Psoas muscle (tissue), 8 donors: ENCODE data around the gene PLAC9. TPM values are rescaled to one million over a fixed set of nuclear protein-coding genes. Genes with fewer than 3 reads are reported as not detected.
A peak's percentile ranks its signal among the peaks of the same experiment; 100 is the strongest.
"Not testable (repeated sequence)": the region's sequence is repeated elsewhere in the genome, so short reads cannot be mapped to it uniquely, and the experiment has no call there.

Experiments used
- ATAC-seq, 4 donors: fragments of 200-7000 bp; cut with Tn5 transposase; one replicate each; pipeline ENCODE4 v1.9.1; 2020; ENCODE audit warnings: moderate library complexity in 3 of 4, mild to moderate bottlenecking in 2 of 4
- DNase-seq, 2 donors: peaks; one replicate each; pipeline ENCODE4 v3.0.0-alpha.2; 2020
- H3K27ac ChIP-seq: fragments of 200-600 bp; one replicate; pipeline ENCODE4 v1.8.0; 2022
- H3K27me3 ChIP-seq, 3 donors: fragments of 200-600 bp in 1 of 3; one replicate each; pipeline versions ENCODE4 v1.6.1 to v1.8.0; 2013 to 2022; ENCODE audit warnings: low read length in 2 of 3, mild to moderate bottlenecking in 2 of 3, moderate library complexity in 1 of 3; ENCODE audit not compliant: insufficient read depth in 3 of 3
- H3K36me3 ChIP-seq, 2 donors: fragments of 200-600 bp in 1 of 2; one replicate each; pipeline versions ENCODE4 v1.6.1 to v1.8.0; 2013 to 2022; ENCODE audit warnings: low read depth in 1 of 2, mild to moderate bottlenecking in 1 of 2, moderate library complexity in 1 of 2; ENCODE audit not compliant: insufficient read depth in 1 of 2
- H3K4me1 ChIP-seq: fragments of 200-600 bp; one replicate; pipeline ENCODE4 v1.8.0; 2022
- H3K4me3 ChIP-seq: fragments of 200-600 bp; one replicate; pipeline ENCODE4 v1.8.0; 2022; ENCODE audit warnings: mild to moderate bottlenecking
- H3K9me3 ChIP-seq: fragments of 200-600 bp; one replicate; pipeline ENCODE4 v1.8.0; 2022
- CTCF ChIP-seq: fragments of 200-600 bp; IDR thresholded peaks from one replicate; pipeline ENCODE4 v1.8.0; 2022; ENCODE audit warnings: antibody characterized with exemption
- WGBS, 3 donors: extraction: QIAGEN DNeasy Blood & Tissue Kit; methylation state at CpG; one replicate each; pipeline versions ENCODE4 v1.1.6 to v1.1.7; 2013; 5-methylcytosine and 5-hydroxymethylcytosine counted together
- intact Hi-C, 2 donors: fragments of 100-400 bp; cut with DNase I; formaldehyde crosslinking; loops; one replicate each; pipeline versions ENCODE4 v1.11.0 to v1.14.2; 2022
- polyA plus RNA-seq, 3 donors: library from polyadenylated mRNA; stranded (reverse); fragments of 200-250 nt; gene quantifications; one replicate each; pipeline ENCODE4 v1.2.3, GENCODE V29; 2013
- total RNA-seq, 4 donors: library from RNA; stranded (reverse); fragmentation: NEBNext Ultra II Directional in 2 of 4; extraction: Animal tissue kit (Norgen Biotek cat#: 25700) in 2 of 4; gene quantifications; one replicate each; pipeline versions ENCODE4 v1.2.1 to v1.2.4, GENCODE V29; 2021 to 2023
- donor health status: healthy with polysubstance abuse.
- donor health status: DM: no; HTN: no; CAD: no; lungs with moderate emphysema.
- donor health status: Bipolar disorder and iron deficiency.
- donor health status: healthy.
- donor health status: DM: yes; HTN: yes; CAD: no.
- donor health status: DM: no; HTN: no; CAD: no.
- donor health status: DM: no; HTN: no; CAD: no.
- donor health status: DM: yes; HTN: yes; CAD: no.

PLAC9 gene
- total and polyA plus RNA-seq, 7 donors, result 5.4 to 14.6 (median 9.4) TPM

DNA sequence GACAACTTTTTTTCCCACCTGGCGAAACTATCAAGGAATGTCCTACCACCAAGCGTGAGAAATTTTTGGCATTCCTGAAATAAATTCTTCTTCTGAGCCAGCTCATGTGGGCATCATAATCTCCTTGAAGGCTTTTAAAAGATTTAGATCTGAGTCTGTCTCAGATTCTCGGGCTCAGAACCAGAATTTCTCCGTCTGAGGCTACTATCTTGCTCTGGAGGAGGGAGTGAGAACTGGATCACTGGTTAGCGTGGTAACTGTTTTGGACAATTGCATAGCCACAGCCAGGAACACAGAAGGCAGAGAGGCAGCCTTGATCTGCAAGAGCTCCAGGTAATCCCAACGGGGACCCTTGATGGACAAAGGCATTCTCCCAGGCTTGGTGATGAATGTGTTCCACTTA, 1.0 kb upstream of the PLAC9 start:
- intact Hi-C loops, result no loop called here
- TF ChIP-seq CTCF, result no peak
- no peak for ATAC-seq
- Histone ChIP-seq H3K27me3 (peaks cover 0 to 42% (median 8%) of the 10 kb centered on the region in 3 donors), H3K9me3 (no peaks in the 10 kb centered on the region), H3K27ac (no peak overlapping the region), H3K4me3 (no peak overlapping the region), H3K4me1 (no peaks in the 10 kb centered on the region), H3K36me3 (no peaks in the 10 kb centered on the region)
- WGBS, 3 donors, result 72 to 75% (median 72%) methylated on average over 6 of the region's 6 CpGs
- no peak for DNase-seq

GRCh38 chr10:80133206-80133605, 676 bp downstream of the PLAC9 start:
- intact Hi-C loops, result no loop called here
- no peaks in the 10 kb centered on the region for H3K9me3 ChIP-seq
- no peaks in the 10 kb centered on the region for H3K36me3 ChIP-seq
- H3K27me3 ChIP-seq, result peaks cover 0 to 49% (median 8%) of the 10 kb centered on the region in 3 donors
- WGBS, 3 donors, result 9 to 26% (median 10%) methylated on average over 6 of the region's 6 CpGs
- H3K27ac ChIP-seq, result peak overlapping the region; percentile 38
- ATAC-seq (peak in 2 of 4 donors; percentile 24 to 28), DNase-seq (peak; percentile 57 to 80)
- no peak for TF ChIP-seq CTCF
- peak overlapping the region; percentile 62 for H3K4me3 ChIP-seq
- no peaks in the 10 kb centered on the region for H3K4me1 ChIP-seq

DNA sequence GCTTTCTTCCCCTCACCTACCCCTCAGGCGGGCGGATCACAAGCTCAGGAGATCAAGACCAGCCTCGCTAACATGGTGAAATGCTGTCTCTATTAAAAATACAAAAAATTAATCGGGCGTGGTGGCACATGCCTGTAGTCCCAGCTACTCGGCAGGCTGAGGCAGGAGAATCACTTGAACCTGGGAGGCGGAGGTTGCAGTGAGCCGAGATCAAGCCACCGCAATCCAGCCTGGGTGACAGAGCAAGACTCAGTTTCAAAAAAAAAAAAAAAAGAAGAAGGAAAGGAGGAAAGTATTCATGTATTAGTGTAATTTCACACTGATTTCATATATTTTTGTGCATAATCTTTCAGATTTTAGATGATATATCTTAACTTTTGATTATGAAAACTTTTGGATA, 1.2 kb downstream of the PLAC9 start:
- H3K27ac ChIP-seq, result peak overlapping the region; percentile 11
- WGBS, 3 donors, result 44 to 80% (median 45%) methylated on average over 8 to 9 of the region's 9 CpGs
- ATAC-seq, H3K9me3 ChIP-seq, DNase-seq, H3K4me1 ChIP-seq, intact Hi-C loops, H3K36me3 ChIP-seq: not testable (repeated sequence)
- peaks cover 0 to 49% (median 8%) of the 10 kb centered on the region in 3 donors for H3K27me3 ChIP-seq
- H3K4me3 ChIP-seq, result peak overlapping the region; percentile 62

DNA sequence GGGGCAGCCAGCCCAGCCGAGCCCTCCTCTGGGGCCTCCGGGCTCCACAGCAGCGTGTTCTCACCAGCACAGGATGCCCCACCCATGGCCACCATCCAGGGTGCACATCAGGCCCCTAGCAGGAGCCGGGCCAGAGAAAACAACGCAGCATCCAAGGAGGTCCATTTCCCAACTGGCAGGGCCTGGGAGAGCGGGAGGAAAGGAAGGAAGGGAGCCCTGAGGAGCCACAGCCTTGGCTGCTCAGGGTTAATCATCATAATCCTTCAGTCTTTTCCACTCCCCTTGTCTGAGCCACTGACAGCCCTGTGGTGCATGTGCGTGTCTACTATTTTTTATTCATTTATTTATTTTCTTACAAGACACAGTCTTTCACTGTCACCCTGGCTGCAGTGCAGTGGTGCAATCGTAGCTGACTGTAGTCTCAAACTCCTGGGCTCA, 3.6 kb downstream of the PLAC9 start:
- TF ChIP-seq CTCF, result no peak
- Histone ChIP-seq H3K27ac (peak overlapping the region; percentile 63), H3K27me3 (peaks cover 0 to 49% (median 8%) of the 10 kb centered on the region in 3 donors), H3K4me1 (no peaks in the 10 kb centered on the region), H3K9me3 (no peaks in the 10 kb centered on the region), H3K4me3 (no peak overlapping the region), H3K36me3 (no peaks in the 10 kb centered on the region)
- WGBS, 3 donors, result 14 to 27% (median 26%) methylated on average over 8 of the region's 8 CpGs
- peak; percentile 95 for DNase-seq
- ATAC-seq, result peak; percentile 33 to 64 (median 41)
- intact Hi-C loops, result no loop called here

DNA sequence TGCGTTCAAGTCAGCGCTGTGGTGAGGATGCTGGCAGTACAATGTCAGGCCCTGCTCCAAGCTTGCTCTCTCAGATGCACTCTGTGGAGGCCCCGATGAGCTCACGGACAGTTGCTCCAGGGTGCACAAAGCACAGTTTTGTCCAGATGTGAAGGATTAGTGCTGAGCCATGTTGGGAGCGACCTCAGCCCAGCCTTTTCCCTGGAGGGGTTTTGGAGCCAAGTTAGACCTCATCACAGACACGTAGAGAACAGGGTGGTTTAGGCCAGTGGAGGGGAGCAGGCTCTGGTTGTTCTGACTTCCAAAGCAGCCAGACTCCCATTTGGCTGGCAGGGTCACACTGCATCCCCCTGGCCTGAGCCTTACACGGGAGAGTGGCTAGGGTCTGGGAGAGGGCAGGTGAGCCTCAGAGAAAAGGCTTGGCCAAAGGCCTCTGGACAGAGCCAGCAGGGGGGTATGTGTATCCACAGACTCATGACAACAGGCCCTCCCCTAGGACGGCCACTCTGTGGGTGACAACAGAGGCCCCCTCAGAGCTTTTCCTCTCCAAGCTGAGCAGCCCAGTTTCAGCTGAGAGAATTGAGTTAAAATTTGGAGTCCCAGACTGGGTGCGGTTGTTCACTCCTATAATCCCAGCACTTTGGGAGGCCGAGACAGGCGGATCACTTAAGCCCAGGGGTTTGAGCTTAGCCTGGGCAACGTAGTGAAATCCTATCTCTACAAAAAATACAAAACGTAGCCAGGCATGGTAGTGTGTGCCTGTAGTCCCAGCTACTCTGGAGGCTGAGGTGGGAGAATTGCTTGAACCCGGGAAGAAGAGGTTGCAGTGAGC, 4.7 kb downstream of the PLAC9 start:
- 39 to 52% (median 48%) methylated on average over 14 of the region's 14 CpGs for WGBS, 3 donors
- Histone ChIP-seq H3K4me1 (no peaks in the 10 kb centered on the region), H3K36me3 (no peaks in the 10 kb centered on the region), H3K4me3 (no peak overlapping the region), H3K9me3 (no peaks in the 10 kb centered on the region), H3K27me3 (peaks cover 0 to 42% (median 8%) of the 10 kb centered on the region in 3 donors), H3K27ac (peak overlapping the region; percentile 63)
- peak; percentile 35 to 64 (median 48) for ATAC-seq
- intact Hi-C loops, result no loop called here
- DNase-seq, result peak; percentile 69 to 86
- TF ChIP-seq CTCF, result no peak
